Lung (tissue), 12 donors: ENCODE results near the gene NR0B2. TPM values are rescaled to one million over a fixed set of nuclear protein-coding genes. Genes with fewer than 3 reads are reported as not detected.
"Not testable (repeated sequence)": the region's sequence is repeated elsewhere in the genome, so short reads cannot be mapped to it uniquely, and the experiment has no call there.

Source experiments
- ATAC-seq: fragments of 200-7000 bp; cut with Tn5 transposase; one replicate; pipeline ENCODE4 v1.9.1; 2020; ENCODE audit warnings: moderate number of reproducible peaks; ENCODE audit not compliant: insufficient read depth, low FRiP score
- DNase-seq, 3 donors: peaks; one replicate each; pipeline ENCODE4 v3.0.0-alpha.2; 2013 to 2017
- H3K27ac ChIP-seq, 2 donors: one replicate each; pipeline ENCODE4 v1.5.1; 2013; ENCODE audit warnings: mild to moderate bottlenecking in 2 of 2, moderate library complexity in 2 of 2, control low read depth in 1 of 2, inconsistent platforms in 1 of 2, low read depth in 1 of 2, low read length in 1 of 2
- H3K27me3 ChIP-seq, 3 donors: one replicate each; pipeline ENCODE4 v1.5.1; 2013; ENCODE audit warnings: low read length in 2 of 3; ENCODE audit not compliant: control insufficient read depth in 3 of 3, insufficient read depth in 3 of 3
- H3K36me3 ChIP-seq, 4 donors: one replicate each; pipeline ENCODE4 v1.5.1; 2013; ENCODE audit warnings: low read length in 4 of 4, mild to moderate bottlenecking in 1 of 4, moderate library complexity in 1 of 4; ENCODE audit not compliant: control insufficient read depth in 4 of 4, insufficient read depth in 4 of 4
- H3K4me1 ChIP-seq, 5 donors: one replicate each; pipeline ENCODE4 v1.5.1; 2013; ENCODE audit warnings: low read length in 5 of 5, mild to moderate bottlenecking in 2 of 5, moderate library complexity in 1 of 5; ENCODE audit not compliant: control insufficient read depth in 5 of 5, insufficient read depth in 5 of 5
- H3K4me3 ChIP-seq: one replicate; pipeline ENCODE4 v1.5.1; 2013; ENCODE audit warnings: mild to moderate bottlenecking, control low read depth, moderate library complexity
- H3K9ac ChIP-seq, 2 donors: one replicate each; pipeline ENCODE4 v1.5.1; 2013; ENCODE audit warnings: low read length in 2 of 2, control low read depth in 1 of 2; ENCODE audit not compliant: insufficient read depth in 1 of 2
- H3K9me3 ChIP-seq, 4 donors: one replicate each; pipeline ENCODE4 v1.5.1; 2013; ENCODE audit warnings: low read length in 3 of 4, mild to moderate bottlenecking in 1 of 4, moderate library complexity in 1 of 4; ENCODE audit not compliant: control insufficient read depth in 4 of 4, insufficient read depth in 3 of 4
- CTCF ChIP-seq: IDR thresholded peaks from 2 replicates; pipeline ENCODE4 v1.5.1; 2012; ENCODE audit warnings: mild to moderate bottlenecking; ENCODE audit errors: control extremely low read depth, extremely low read depth
- WGBS, 2 donors: extraction: QIAGEN DNeasy Blood & Tissue Kit; methylation state at CpG; one replicate each; pipeline ENCODE4 v1.1.7; 2013; 5-methylcytosine and 5-hydroxymethylcytosine counted together
- polyA plus RNA-seq, 2 donors: library from polyadenylated mRNA; stranded (reverse); fragments of 200-250 nt; gene quantifications; one replicate each; pipeline ENCODE4 v1.2.1, GENCODE V29; 2013
- total RNA-seq, 2 donors: library from RNA; depleted of rRNA in 1 of 2; stranded (reverse); fragments of >200 nt in 1 of 2; gene quantifications; one replicate each; pipeline ENCODE4 v1.2.1, GENCODE V29; 2014 to 2021
- donor health status: control.
- donor health status: control.
- donor health status: Bipolar disorder and iron deficiency.
- donor health status: healthy.
- donor health status: DM: yes; HTN: yes; CAD: no.

NR0B2 gene
- total and polyA plus RNA-seq, 4 donors = 1.6 to 6.0 (median 2.2) TPM

- WGBS, 2 donors = 77 to 83% methylated on average over 4 of the region's 4 CpGs
- no peaks in the 10 kb centered on the region for H3K9me3 ChIP-seq
- TF ChIP-seq CTCF = no peak
- H3K36me3 ChIP-seq = peaks cover 0 to 14% (median 11%) of the 10 kb centered on the region in 4 donors
- H3K4me1 ChIP-seq = no peaks in the 10 kb centered on the region
- no peaks in the 10 kb centered on the region for H3K27me3 ChIP-seq
- no peak for DNase-seq
- no peak overlapping the region for H3K4me3 ChIP-seq
- no peak overlapping the region for H3K9ac ChIP-seq
- no peak for ATAC-seq
- H3K27ac ChIP-seq = no peak overlapping the region
These were observed 38.9 kb downstream of the NR0B2 start for GRCh38 chr1:26874896-26875295.

DNA sequence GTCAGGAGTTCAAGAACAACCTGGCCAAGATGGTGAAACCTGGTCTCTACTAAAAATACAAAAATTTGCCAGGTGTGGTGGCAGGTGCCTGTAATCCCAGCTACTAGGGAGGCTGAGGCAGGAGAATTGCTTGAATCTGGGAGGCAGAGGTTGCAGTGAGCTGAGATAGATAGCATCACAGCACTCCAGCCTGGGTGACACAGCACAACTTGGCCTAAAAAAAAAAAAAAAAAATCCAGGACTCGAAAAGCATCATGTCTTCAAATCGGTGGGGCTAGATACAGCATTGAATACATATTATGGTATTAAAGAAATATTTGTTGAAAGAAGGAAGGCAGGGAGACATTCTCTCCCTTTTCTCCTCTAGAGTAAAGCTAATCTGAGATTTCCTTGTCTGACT lies 40.7 kb downstream of the NR0B2 start:
- not testable (repeated sequence) for H3K4me1 ChIP-seq

DNA sequence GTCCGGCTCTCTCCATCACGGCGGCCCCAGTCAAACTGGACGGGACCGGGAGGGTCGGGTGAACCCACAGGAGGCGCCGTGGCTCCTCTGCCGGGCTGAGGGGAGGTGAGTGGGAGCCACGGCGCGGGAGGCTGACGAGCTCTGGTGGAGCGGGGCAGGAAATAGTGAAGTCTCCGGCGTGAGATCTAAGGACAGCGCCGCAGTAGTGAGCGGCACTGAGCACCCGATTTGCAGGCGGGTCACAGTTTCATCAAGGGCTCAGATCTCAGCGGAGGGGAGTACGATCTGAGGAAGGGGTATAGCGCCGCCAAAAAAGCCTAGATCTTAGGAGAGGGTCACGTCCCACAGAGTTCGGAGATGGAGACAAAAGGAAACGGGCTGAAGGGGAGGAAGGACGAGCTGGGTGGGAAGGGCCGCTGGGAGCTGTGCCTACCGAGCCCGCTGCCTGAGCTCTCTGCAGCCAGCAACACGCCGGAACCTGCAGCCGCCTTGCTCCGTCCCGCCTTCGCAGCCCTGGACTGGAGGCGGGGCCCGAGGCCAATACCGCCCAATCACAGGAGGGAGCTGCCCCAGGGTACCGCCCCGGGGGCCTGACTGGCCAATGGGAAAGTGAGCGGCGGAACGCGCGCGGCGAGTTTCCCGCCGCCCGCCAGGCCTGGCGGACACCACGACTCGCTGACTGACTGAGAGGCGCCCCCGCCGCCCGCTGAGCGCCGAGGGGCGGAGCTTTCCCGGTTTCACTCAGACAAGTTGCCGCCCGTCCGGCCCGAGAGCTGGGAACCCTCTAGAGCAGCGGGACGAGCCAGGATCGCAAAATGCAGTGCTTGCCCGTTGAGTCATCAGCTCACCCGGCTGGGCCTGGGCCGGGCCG lies 48.9 kb downstream of the NR0B2 start:
- H3K4me3 ChIP-seq = peak overlapping the region; percentile 49
- H3K9ac ChIP-seq = peak overlapping the region; percentile 55 to 68
- 0 to 1% methylated on average over 75 of the region's 75 CpGs for WGBS, 2 donors
- no peaks in the 10 kb centered on the region for H3K27me3 ChIP-seq
- H3K36me3 ChIP-seq = no peaks in the 10 kb centered on the region
- TF ChIP-seq CTCF = no peak
- ATAC-seq (peak; percentile 94), DNase-seq (peak; percentile 96 to 98 (median 98))
- no peaks in the 10 kb centered on the region for H3K9me3 ChIP-seq
- peaks cover 0 to 12% (median 0%) of the 10 kb centered on the region in 5 donors for H3K4me1 ChIP-seq
- peak overlapping the region; percentile 95 to 97 for H3K27ac ChIP-seq

More for the DNA sequence above, 40.7 kb downstream of the NR0B2 start:
- H3K9ac ChIP-seq, H3K27ac ChIP-seq, H3K36me3 ChIP-seq, DNase-seq, ATAC-seq, H3K27me3 ChIP-seq, H3K4me3 ChIP-seq, H3K9me3 ChIP-seq: not testable (repeated sequence)
- WGBS, 2 donors = 70 to 80% methylated on average over 2 of the region's 2 CpGs

- Histone ChIP-seq H3K4me3 (peak overlapping the region; percentile 49), H3K27ac (peak overlapping the region in 1 of 2 donors; percentile 82), H3K9me3 (no peaks in the 10 kb centered on the region), H3K4me1 (peaks cover 0 to 12% (median 0%) of the 10 kb centered on the region in 5 donors), H3K36me3 (no peaks in the 10 kb centered on the region), H3K27me3 (no peaks in the 10 kb centered on the region), H3K9ac (no peak overlapping the region)
- 67 to 81% methylated on average over 20 of the region's 20 CpGs for WGBS, 2 donors
- no peak for TF ChIP-seq CTCF
- DNase-seq (no peak), ATAC-seq (no peak)
These were observed 50.1 kb downstream of the NR0B2 start for GRCh38 chr1:26863685-26864077.
